Stimulated activated CD4-positive, alpha-beta T cell treated with anti-CD3 and anti-CD28 coated beads, TNF-alpha, amount 100 ng/mL, for 24 hours (primary cell): ENCODE measurements around the gene HSD3B1.

Experiments
- DNase-seq, 3 experiments: peaks; one replicate each; pipeline ENCODE4 v3.0.0-alpha.2; 2020; ENCODE audit warnings: low read depth in 3 of 3

HSD3B1 gene

GRCh38 chr1:119506941-119507340 is at the start of gene HSD3B1:
HSD3B1 (plus strand) TSS chr1:119507210; CDS start chr1:119507477, 267 bp downstream.
- no peak for DNase-seq

- DNase-seq: no peak
Observed at GRCh38 chr1:119462964-119463363, 44.0 kb upstream of the HSD3B1 start.

GRCh38 chr1:119463569-119463968 is 43.4 kb upstream of the HSD3B1 start:
- no peak for DNase-seq

GRCh38 chr1:119466445-119466844 is 40.6 kb upstream of the HSD3B1 start:
- DNase-seq: no peak

- DNase-seq: no peak
Observed at GRCh38 chr1:119467219-119467618, 39.8 kb upstream of the HSD3B1 start.

- DNase-seq: no peak
Observed at GRCh38 chr1:119467857-119468668, 38.9 kb upstream of the HSD3B1 start.

- DNase-seq: no peak
Observed at GRCh38 chr1:119469741-119470140, 37.3 kb upstream of the HSD3B1 start.

- no peak for DNase-seq
Observed at GRCh38 chr1:119470377-119470776, 36.6 kb upstream of the HSD3B1 start.

- no peak for DNase-seq
Observed at GRCh38 chr1:119470958-119471357, 36.1 kb upstream of the HSD3B1 start.

GRCh38 chr1:119471566-119471965 is 35.4 kb upstream of the HSD3B1 start:
- DNase-seq: no peak

GRCh38 chr1:119472080-119472818 is 34.8 kb upstream of the HSD3B1 start:
- no peak for DNase-seq

- no peak for DNase-seq
Observed at GRCh38 chr1:119472819-119473175, 34.2 kb upstream of the HSD3B1 start.

- peak in 1 of 3 experiments; percentile 22 for DNase-seq
Observed at GRCh38 chr1:119475866-119476439, 31.1 kb upstream of the HSD3B1 start.

GRCh38 chr1:119477710-119478109 is 29.3 kb upstream of the HSD3B1 start:
- DNase-seq: no peak

GRCh38 chr1:119480175-119480574 is 26.8 kb upstream of the HSD3B1 start:
- no peak for DNase-seq

GRCh38 chr1:119481951-119482350 is 25.1 kb upstream of the HSD3B1 start:
- DNase-seq: no peak

GRCh38 chr1:119482517-119483425 is 24.2 kb upstream of the HSD3B1 start:
- no peak for DNase-seq

- no peak for DNase-seq
Observed at GRCh38 chr1:119483441-119484200, 23.4 kb upstream of the HSD3B1 start.

- no peak for DNase-seq
Observed at GRCh38 chr1:119485201-119485600, 21.8 kb upstream of the HSD3B1 start.

- no peak for DNase-seq
Observed at GRCh38 chr1:119488216-119488615, 18.8 kb upstream of the HSD3B1 start.

- DNase-seq: no peak
Observed at GRCh38 chr1:119489201-119489600, 17.8 kb upstream of the HSD3B1 start.
